Lung microvascular endothelial cell (primary cell): ENCODE data around the gene CCDC50. TPM values are rescaled to one million over a fixed set of nuclear protein-coding genes. Genes with fewer than 3 reads are reported as not detected.

Experiments used
- DNase-seq, 2 donors: peaks; one replicate each; pipeline versions ENCODE4 v3.0.0 to v3.0.0-alpha.2; 2010; ENCODE audit warnings: low read depth in 2 of 2
- total RNA-seq: library from RNA; depleted of rRNA; stranded (reverse); fragments of >200 nt; gene quantifications from 2 replicates; pipeline ENCODE4 v1.2.1, GENCODE V29; 2014

Gene CCDC50
- total RNA-seq, 1 donor from 2014 or later = 93.5 TPM

GRCh38 chr3:191420771-191421170 is 91.6 kb downstream of the CCDC50 start:
- no peak for DNase-seq

GRCh38 chr3:191424881-191425280 is 95.7 kb downstream of the CCDC50 start:
- DNase-seq = no peak

DNA sequence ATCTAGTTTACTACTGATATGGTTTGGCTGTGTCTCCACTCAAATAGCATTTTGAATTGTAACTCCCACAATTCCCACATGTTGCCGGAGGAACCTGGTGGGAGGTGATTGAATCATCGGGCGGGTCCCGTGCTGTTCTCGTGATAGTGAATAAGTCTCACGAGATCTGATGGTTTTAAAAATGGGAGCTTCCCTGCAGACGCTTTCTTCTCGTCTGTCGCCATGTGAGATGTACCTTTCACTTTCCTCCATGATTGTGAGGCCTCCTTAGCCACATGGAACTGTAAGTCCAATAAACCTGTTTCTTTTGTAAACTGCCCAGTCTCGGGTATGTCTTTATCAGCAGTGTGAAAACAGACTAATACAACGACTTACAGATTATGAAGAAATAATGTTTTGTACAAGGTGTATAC is 96.1 kb downstream of the CCDC50 start:
- DNase-seq = no peak

DNA sequence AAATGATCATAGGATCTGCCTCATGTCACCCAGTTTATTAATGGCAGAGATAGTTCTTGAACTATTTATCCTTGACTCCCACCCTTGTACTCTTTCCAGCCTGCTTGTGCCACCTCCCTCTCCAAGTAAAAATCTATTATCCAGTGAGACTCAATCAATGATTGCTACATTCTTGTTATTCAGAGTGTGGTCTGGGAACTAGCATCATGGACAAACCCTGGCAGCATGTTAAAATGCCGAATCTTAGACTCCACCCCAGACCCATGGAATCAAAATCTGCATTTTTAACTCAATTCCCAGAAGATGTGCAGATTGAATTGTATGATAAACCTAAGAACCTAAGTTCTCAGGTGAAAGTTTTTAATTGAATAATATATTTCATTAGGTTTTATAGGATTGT is 97.1 kb downstream of the CCDC50 start:
- no peak for DNase-seq

DNA sequence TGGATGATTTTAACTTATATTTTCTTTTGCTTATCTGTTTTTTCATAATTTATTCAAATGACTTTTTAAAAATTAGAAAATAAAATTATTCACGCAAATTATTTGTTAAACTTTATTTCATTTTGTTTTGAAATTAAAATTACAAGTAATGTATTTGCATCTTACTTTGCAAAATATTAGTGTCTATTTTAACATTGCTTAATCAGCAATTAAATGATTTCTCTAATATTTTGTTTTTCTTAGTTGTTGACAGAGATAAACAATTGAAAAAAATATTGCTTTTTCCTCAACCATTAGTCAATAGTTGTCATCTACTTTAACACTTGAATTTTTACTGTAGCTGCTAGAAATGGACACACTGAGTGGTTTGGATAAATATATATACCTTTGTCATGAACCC is 99.0 kb downstream of the CCDC50 start:
- DNase-seq = no peak

DNA sequence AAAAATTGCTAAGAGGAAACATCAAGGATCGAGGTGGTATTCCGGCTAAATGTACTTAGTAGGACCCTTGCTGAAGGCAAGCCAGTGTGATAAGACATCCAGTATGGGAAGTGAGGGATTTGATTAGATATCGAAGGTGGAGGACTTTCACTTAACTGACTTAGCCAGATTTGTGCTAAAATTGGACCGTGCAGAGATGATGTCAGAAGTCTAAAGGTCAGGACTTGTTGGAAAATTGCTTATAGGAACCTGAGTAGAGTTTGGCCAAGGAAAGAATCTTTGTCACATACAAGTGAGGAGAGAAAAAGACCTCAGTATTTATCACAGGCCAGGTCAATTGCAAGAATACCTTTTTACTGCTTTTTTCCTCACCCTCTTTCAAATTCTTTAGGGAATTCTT is 100.9 kb downstream of the CCDC50 start:
- no peak for DNase-seq

DNA sequence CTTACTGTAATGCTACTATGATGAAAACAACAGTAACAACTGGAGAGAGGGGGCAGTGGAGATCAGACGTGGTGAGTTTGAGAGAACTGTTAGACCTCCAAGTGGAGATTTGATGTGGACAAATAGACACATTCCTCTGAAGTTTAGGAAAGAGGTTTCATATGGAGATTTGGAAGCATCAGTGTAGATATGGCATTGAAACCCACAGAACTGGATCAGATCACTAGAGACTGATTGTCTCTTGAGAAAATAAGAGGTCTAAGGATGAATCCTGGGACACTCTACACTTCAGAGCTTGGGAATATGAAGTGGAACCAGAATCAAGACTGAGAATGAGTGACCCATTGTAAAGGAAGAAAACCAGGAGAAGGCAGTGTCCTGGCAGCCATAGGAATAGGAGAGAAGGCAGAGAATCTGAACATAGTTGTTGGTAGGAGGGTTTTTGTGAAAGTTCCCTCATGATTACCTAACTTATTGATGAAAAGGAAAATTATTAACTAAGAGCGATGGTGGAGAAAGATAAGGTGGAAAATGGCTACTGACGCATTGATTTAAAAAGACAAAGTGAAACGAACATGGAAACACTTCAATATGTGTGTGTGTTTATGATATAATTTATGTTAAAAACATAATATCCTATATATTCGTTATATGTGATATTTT is 102.1 kb downstream of the CCDC50 start:
- no peak for DNase-seq

GRCh38 chr3:191432162-191432561 is 103.0 kb downstream of the CCDC50 start:
- DNase-seq = no peak

- DNase-seq = no peak
Measured at GRCh38 chr3:191434024-191434423, 104.8 kb downstream of the CCDC50 start.

DNA sequence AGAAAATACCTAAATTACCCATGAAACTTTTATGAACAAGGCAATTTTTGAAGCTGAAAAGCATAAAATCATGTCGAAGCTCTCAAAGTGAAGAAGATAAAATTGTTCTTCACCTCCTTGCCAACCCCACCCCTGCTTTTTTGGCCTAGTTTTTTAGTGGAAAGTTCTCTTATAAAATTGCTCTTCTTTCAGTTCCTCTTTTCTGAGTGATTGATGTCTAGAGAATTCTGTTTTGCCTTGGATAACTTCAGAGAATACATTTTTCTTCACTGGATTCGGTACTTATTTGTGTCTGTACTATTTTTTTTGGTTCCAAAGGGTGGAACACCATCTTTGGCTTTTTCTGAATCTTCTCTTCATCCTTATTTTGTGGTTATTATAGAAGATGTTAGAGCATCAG is 106.8 kb downstream of the CCDC50 start:
- DNase-seq = no peak

DNA sequence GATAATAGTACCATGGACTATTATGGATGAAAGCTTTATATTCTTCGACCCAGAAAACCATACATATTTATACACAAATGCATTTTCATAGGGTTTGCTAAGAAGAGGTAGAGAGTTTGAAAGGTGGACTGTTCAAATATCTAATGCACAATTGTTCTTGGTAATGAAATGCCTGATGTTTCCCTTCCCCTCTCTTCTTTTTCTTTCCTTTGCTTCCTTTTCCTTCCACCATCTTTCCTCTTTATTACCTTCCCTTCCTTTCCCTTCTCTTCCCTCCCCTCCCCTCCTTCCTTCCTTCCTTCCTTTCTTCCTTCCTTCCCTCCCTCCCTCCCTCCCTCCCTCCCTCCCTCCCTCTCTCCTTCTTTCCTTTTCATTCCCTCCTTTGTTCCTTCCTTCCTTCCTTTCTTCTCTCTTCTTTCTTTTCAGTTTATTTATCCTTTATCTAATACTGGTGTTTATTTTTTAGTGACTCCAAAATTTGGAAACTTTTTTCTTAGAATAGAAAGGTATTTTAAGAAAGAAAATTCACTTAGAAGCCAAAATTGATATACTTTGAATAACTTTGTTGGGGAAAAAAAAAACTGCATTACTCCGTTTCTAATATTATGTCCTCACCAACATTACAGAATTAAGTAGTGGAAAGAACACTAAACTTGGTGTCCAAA is 109.1 kb downstream of the CCDC50 start:
- no peak for DNase-seq

DNA sequence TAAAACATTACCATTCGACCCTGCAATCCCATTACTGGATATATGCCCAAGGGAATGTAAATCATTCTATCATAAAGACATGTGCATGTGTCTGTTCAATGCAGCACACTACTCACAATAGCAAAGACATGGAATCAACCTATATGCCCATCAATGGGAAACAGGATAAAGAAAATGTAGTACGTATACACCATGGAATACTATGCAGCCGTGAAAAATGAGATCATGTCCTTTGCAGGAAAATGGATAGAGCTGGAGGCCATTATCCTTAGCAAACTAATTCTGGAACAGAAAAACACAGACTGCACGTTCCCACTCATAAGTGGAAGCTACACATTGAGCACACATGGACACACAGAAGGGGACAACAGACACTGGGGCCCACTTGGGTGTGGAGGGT is 111.3 kb downstream of the CCDC50 start:
- DNase-seq = no peak

DNA sequence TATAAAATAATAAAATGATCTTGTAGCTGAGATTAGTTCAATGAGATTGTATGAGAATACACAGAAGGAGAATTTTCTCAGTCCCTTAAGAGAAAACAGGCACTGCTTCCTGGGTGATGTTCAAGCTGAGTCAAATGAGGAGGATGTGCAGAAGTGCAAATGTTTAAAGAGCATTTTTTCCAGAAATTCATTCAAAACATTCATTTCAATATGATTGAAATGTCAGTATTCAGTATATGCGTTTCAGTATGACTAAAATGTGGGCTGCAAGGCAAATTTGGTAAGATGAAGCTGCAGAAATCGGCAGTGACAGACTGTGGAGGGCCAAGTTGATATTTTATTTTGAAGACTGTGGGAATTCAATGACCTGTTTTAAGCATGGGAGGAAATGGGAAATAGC is 112.5 kb downstream of the CCDC50 start:
- no peak for DNase-seq

- DNase-seq = no peak
Measured at GRCh38 chr3:191444569-191444968, 115.4 kb downstream of the CCDC50 start.

Other genes with a start within 250 kb of the CCDC50 start
- not detected in 2 replicates for gene OSTN, start 130.2 kb upstream of the CCDC50 start, total RNA-seq
- gene UTS2B, start 1.1 kb downstream of the CCDC50 start, total RNA-seq = 0.20 and 0.22 TPM in 2 replicates
- not detected in 2 replicates for gene PYDC2, start 131.8 kb downstream of the CCDC50 start, total RNA-seq